GM19025 (cell line): ENCODE measurements around the gene TRIO.

Experiments used
- ATAC-seq: cut with Tn5 transposase; IDR thresholded peaks from one replicate; pipeline ENCODE4 v1.9.1; 2021; ENCODE audit warnings: mild to moderate bottlenecking, low read depth, moderate library complexity; ENCODE audit not compliant: unreplicated experiment

The TRIO gene

GRCh38 chr5:14181299-14181968, 38.3 kb downstream of the TRIO start:
- ATAC-seq = no peak

GRCh38 chr5:14182761-14183160, 39.6 kb downstream of the TRIO start:
- no peak for ATAC-seq

- no peak for ATAC-seq
Observed at GRCh38 chr5:14183187-14183939, 40.2 kb downstream of the TRIO start.

- no peak for ATAC-seq
Observed at GRCh38 chr5:14184082-14184481, 40.9 kb downstream of the TRIO start.

GRCh38 chr5:14184725-14185124, 41.6 kb downstream of the TRIO start:
- no peak for ATAC-seq

GRCh38 chr5:14185326-14186058, 42.4 kb downstream of the TRIO start:
- ATAC-seq = no peak

GRCh38 chr5:14186059-14186830, 43.1 kb downstream of the TRIO start:
- no peak for ATAC-seq

GRCh38 chr5:14187157-14187556, 44.0 kb downstream of the TRIO start:
- ATAC-seq = no peak

GRCh38 chr5:14187660-14188059, 44.5 kb downstream of the TRIO start:
- no peak for ATAC-seq

- no peak for ATAC-seq
Observed at GRCh38 chr5:14188778-14189177, 45.6 kb downstream of the TRIO start.

- ATAC-seq = no peak
Observed at GRCh38 chr5:14189680-14190079, 46.5 kb downstream of the TRIO start.

GRCh38 chr5:14190194-14191164, 47.3 kb downstream of the TRIO start:
- no peak for ATAC-seq

GRCh38 chr5:14191325-14191724, 48.2 kb downstream of the TRIO start:
- ATAC-seq = no peak

- ATAC-seq = no peak
Observed at GRCh38 chr5:14193496-14193895, 50.4 kb downstream of the TRIO start.

- no peak for ATAC-seq
Observed at GRCh38 chr5:14195588-14195987, 52.4 kb downstream of the TRIO start.

- no peak for ATAC-seq
Observed at GRCh38 chr5:14197056-14197455, 53.9 kb downstream of the TRIO start.

- no peak for ATAC-seq
Observed at GRCh38 chr5:14199902-14200301, 56.8 kb downstream of the TRIO start.

GRCh38 chr5:14200312-14200990, 57.3 kb downstream of the TRIO start:
- ATAC-seq = no peak
